Pons (tissue), 1 donor: ENCODE measurements around the gene HNRNPD.
A peak's percentile ranks its signal among the peaks of the same experiment; 100 is the strongest.
"Not testable (repeated sequence)": the region's sequence is repeated elsewhere in the genome, so short reads cannot be mapped to it uniquely, and the experiment has no call there.

Experiments
- DNase-seq: peaks from one replicate; pipeline ENCODE4 v3.0.0-alpha.2; 2016; ENCODE audit warnings: low spot score

Gene HNRNPD, protein sequence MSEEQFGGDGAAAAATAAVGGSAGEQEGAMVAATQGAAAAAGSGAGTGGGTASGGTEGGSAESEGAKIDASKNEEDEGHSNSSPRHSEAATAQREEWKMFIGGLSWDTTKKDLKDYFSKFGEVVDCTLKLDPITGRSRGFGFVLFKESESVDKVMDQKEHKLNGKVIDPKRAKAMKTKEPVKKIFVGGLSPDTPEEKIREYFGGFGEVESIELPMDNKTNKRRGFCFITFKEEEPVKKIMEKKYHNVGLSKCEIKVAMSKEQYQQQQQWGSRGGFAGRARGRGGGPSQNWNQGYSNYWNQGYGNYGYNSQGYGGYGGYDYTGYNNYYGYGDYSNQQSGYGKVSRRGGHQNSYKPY

DNA sequence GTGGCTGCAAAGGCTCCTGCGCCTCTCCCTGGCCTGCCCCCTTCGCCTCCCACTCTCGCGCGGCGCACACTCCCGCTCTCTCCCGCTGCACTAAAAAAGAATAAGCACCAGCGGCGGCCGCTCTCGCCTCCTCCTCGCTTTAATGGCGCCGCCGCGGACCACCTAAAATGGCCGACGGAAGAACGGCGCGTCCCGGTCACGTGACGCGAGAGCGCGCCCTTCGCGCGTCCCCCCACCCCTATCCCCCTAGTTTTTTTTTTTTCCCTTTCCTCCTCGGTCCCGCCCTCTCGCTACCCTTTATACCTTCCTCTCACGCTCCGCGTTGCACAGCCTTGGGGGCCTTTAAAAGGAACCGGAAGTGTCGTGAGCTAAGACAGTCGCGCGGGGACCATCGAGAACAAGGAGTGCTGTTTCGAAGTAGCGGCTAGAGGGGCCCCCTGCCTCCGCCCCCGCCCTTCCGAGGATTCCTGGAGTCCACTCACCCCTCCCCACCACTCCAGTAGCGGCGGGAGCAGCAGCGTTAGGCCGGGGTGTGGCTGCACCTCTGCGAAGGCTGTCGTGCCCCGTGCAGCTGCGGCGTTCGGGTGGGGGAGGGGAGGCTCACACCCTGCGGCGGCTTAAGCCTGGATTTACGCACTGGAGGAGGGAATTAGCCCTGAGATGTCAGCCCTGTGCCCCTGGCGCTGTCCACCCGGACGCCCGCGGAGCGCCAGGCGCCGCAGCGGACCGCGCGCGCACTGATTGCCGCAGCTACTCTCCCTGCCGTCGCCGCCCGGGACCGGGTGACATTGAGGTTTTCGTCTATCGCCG, at the start of gene HNRNPD:
TSS of gene HNRNPD (minus strand) at position 176 of the 810 bp plus-strand sequence. CDS start 313 bp downstream, outside the sequence.
- DNase-seq, result peak; percentile 99

DNA sequence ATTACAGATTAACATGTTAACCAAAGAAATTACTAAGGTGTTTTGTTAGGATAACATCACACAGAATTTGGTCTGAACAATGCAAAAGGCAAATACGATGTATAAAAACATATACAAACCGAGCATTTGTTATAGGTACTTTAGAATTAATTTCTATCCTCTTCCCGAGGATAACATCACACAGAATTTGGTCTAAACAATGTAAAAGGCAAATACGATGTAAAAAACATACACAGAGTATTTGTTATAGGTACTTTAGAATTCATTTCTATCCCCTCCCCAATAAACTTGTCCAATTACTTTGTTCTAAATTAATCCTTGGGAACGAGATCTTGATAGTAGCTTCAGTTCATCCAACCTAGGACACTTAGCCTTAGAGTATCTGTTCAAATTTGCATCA, 48.8 kb upstream of the HNRNPD start:
- no peak for DNase-seq

DNA sequence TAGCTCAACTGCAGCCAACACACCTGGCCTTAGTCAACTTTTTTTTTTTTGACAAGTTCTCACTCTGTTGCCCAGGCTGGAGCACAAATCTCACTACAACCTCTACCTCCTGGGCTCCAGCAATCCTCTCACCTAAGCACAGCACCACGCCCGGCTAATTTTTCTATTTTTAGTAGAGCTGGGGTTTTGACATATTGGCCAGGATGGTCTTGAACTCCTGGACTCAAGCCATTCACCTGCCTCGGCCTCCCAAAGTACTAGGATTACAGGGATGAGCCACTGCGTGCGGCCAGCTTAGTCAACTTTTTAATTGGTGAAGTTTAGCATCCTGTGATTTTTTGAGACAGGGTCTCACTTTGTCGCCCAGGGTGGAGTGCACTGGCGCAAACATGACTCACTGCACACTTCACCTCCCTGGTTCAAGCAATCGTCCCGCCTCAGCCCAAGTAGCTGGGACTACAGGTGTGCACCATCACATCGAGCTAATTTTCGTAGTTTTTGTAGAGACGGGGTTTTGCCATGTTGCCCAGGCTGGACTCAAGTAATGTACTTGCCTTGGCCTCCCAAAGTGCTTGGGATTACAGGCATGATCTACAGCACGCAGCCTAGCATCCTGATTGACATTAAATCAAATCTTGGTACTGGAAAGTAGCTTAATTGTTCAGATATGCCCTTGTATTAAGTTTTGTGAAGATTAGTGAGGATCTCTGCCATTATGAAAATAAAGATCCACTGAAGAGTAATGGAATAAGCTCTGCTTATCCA, 48.2 kb upstream of the HNRNPD start:
- DNase-seq, result no peak

DNA sequence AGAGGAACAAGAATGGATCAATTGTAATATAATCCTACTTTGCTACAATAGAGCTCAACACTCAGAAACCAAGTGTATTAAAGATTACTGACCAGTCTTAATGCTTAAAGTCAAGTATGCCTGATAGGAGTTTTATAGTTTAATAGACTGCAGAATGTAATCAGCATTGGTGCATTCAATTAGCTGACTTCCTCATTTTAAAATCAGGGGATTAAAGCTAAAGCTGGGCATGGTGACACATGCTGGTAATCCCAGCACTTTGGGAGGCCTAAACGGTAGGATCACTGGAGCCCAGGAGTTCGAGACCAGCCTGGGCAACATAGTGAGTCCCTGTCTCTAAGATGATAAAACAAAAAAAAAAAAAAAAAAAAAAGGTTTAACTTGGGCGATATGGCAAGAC, 45.7 kb upstream of the HNRNPD start:
- DNase-seq, result no peak

DNA sequence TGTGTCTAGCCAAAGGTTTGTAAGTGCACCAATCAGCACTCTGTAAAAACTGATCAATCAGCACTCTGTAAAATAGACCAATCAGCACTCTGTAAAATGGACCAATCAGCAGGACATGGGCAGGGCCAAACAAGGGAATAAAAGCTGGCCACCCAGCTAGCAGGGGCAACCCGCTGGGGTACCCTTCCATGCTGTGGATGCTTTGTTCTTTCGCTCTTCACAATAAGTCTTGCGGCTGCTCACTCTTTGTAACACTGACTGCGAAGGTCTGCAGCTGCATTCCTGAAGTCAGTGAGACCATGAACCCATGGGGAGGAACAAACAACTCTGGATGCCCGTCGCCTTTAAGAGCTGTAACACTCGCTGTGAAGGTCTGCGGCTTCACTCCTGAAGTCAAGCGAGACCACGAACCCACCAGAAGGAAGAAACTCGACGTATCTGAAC, 42.2 kb upstream of the HNRNPD start:
- DNase-seq, result no peak

DNA sequence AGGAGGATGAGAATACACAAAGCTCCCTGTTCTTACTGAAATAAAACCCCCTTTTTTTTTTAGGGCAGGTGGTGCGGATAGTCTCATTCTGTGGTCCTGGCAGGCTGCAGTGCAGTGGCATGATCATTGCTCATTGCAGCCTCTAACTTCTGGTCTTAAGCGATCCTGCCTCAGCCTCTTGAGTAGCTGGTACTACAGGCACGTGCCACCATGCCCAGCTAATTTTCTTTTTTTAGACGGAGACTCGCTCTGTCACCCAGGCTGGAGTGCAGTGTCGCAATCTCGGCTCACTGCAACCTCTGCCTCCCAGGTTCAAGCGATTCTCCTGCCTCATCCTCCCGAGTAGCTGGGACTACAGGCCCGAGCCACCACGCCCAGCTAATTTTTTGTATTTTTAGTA, 41.3 kb upstream of the HNRNPD start:
- not testable (repeated sequence) for DNase-seq

DNA sequence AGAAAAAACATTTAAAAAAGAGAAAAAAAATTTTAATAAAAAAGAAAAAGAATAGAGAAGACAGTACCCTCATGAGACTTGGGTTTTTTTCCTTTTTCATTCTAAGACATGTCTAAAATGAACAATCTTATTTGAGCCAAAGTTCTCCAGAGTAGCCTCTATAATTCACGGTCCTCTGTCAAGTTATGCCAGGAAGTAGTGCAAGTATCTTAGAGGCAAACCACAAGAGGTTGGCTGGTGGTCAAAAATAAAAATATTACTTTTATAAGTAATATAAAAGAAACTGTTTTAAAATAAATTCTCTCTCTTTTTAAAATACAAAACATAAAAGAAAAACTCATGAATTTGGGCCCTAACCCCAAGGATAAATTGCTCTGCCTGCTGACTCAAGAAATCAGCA, 29.9 kb upstream of the HNRNPD start:
- DNase-seq, result no peak

DNA sequence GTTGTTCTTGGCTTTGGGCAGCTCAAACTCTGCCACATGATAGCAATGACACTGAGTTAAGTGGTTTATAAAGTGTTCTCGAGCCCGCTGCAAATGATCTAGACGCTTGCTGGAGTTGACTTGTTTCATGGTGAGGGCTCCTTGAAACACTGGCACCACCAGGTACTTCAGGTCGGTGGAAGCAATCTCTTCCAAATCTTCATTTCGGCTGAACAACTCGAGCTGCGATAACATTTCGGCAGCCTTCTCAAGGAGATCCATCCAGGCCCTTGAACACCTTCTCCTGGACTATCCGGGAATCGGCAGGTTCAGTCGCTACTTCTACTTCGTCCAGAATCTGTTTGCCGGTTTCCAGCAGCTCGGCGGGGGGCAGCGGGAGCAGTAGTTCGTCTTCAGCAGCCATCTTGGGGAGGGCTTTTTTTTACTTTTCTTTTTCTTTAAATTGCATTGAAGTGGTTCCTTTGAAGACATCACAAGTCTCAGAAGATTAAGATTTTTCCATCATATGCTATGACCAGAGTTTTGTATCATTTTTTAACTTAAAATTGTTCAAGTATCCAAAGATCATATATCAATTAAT, 28.5 kb upstream of the HNRNPD start:
- no peak for DNase-seq

DNA sequence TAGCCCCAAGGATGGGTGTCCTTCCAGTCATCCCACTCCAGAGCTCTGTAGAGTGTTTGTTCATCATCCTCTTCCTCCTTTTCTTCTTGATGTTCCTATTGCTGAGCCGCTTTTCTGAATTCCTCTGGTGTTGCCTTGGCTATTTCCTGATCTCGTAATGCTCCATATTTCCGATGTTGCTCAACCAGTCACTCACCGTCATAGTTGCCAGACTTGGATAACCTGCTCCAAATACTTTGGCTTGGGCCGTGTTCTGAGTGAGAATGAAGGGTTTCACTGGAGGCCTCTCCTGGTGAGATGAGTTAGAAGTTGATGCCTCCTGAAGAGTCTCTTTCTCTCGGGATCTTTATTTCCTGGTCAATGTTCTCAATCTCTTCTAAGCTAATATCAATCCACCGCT, 27.8 kb upstream of the HNRNPD start:
- DNase-seq, result no peak

DNA sequence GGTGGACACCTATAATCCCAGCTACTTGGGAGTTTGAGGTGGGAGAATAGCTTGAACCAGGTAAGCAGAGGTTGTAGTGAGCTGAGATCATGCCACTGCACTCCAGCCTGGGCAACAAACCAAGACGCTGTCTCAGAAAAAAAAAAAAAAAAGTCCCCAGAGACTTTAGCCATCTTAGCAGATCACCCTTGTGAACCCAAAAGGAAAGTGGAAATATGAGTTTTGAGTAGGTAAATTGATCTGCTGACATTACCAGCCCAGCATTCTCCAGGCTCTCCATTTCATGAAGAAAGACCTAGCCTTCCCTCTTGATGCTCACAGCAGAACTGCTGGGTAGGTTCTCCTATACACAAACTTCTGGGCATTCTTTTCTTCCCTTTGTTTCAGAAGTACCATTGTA, 24.5 kb upstream of the HNRNPD start:
- no peak for DNase-seq

DNA sequence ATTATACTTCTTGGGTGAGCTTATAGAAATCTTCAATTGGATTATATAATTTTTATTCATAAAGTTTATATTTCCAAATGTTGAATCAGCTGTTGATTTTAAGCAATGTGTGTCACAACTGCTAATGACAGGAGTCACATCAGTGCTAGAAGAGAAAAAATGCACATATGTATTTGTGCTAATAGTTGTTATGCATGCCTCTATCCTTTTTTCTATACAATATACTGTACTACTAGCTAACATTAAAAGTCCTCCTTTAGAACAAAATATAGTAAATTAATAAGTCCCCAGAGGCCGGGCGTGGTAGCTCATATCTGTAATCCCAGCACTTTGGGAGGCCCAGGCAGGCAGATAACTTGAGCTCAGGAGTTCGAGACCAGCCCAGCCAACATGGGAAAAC, 23.7 kb upstream of the HNRNPD start:
- no peak for DNase-seq

DNA sequence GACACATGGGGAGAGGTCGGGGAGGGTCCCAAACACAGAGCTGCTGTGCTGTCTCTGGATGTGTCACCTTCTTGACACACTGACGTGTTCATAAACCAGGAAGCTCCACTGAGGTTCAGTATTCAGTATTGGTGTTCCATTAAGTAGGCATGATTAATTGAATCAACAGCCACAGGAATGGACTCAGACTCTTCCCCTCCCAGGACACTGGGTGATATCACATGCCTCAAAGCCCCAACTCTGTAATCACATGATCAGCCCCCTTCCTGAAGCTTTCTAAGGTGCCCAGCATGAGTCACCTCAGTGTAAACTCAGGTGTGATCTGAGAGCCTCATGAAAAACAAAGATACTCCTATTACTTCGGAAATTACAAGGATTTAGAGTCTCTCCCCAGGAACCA, 21.1 kb upstream of the HNRNPD start:
- no peak for DNase-seq

DNA sequence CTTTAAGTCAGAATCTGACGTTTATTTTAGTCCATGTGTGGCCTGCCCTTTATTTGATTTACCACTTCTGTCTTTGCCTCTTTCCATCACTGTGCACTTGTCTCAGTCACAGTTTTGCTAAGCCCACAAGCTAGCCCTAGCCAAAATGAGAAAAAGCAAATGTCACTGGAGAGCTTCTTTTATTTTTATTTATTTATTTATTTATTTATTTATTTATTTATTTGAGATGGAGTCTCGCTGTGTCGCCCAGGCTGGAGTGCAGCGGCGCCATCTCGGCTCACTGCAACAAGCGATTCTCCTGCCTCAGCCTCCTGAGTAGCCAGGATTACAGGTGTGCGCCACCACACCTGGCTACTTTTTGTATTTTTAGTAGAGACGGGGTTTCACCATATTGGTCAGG, 16.3 kb upstream of the HNRNPD start:
- DNase-seq, result not testable (repeated sequence)

DNA sequence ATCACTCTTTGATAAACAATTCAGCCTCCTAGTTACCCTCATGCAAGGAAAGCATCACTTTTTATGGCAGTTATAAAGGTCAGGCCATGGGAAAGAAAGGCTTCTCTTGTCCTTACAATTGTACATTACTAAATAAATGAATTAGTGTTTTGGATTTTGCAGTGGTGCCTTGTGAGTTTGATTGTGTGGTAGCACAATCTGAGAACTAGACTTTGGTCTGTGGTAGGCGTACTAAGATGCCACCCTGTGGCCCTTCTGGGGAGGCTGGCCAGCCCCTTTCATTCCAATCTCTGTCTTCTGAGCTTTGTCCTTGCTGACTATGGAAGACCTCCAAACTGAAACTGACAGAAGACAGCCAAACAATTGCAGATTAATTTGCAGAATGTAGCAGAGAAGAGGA, 14.6 kb upstream of the HNRNPD start:
- DNase-seq, result no peak

DNA sequence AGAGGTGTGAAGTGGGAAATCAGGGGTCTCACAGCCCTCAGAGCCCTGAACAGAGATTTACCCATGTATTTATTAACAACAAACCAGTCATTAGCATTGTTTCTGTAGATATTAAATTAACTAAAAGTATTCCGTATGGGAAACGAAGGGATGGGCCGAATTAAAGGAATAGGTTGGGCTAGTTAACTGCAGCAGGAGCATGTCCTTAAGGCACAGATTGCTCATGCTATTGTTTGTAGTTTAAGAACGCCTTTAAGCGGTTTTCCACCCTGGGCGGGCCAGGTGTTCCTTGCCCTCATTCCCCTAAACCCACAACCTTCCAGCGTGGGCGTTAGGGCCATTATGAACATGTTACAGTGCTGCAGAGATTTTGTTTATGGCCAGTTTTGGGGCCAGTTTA, 12.5 kb upstream of the HNRNPD start:
- DNase-seq, result not testable (repeated sequence)

DNA sequence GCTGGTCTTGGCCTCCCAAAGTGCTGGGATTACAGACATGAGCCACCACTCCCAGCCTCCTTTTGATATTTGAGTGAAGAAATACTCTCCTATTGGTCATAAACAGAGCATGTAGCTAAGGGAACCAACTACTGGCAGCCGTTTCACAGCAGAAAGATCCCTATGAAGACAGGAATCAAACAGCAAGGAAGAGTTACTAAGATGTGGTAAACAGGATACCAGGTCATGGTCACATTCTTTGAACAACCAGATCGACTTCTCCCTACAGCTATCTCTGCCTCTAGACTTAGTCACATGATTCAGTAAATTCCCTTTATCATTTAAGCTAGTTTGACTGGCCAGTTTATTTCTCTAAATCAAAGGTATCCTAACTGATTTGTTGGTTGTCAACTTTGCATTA, 9.0 kb upstream of the HNRNPD start:
- DNase-seq, result no peak

DNA sequence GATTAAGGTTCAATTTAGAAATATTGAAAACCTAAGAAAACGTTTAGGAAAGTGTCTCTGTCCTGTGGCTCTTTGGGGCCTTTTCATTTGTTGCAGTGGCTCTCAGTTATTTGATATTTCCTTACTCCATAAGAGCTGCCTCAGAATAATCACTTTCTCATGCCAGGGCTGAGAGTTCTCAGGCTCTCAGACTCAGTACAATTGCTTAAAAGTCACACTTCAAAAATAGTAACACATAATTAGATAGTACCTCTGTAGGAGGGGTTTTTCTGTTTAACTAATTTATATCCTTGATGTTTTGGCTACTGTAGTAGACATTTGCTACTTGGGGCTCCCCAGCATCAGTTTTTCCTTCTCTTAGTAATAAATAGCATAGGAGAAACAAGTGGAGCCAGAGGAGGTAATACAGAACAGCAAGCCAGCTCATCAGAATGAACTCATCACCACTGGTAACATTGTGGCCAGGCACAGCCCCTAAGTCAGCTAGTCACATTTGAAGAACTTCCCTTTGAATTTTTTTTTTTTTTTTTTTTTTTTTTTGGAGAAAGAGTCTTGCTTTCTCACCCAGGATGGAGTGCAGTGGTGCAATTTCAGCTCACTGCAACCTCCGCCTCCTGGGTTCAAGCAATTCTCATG, 8.0 kb upstream of the HNRNPD start:
- no peak for DNase-seq

DNA sequence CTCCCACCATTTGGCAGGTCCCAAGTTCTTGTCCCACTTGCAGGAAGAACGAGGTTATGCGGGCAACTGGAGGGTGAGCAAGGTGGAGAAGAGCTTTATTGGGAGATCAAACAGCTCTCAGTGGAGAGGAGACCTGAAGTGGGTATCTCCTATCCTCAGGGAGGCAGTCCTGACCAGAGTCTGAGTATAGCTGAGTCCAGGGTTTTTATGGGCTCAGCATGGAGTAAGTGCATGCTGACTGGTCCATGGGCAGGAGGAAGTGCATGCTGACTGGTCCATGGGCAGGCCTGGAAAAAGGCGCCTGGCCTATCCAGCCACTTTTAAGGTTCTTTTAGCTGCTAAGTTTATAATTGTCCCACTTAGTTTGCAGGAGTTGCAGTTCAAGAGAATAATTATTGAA, 7.4 kb upstream of the HNRNPD start:
- no peak for DNase-seq

DNA sequence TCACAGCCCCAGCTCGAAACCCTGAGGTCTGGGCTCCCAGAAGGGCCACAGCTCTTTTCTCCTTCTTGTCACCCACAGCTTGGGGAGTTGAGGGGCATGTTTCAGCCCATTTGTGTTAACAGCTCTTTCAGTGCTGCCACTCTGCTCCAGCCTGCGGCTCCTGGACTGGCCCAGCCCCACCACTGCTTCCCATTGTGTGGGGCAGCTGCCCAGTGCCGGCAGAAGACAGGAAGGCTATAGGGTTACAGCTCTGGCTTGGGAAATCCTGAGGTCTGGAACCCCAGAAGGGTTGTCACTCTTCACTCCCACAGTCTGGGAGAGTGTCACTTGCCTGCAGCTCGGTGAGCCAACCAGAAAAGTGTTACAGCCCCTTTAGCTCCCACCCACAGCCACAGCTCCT, 7.0 kb upstream of the HNRNPD start:
- no peak for DNase-seq

DNA sequence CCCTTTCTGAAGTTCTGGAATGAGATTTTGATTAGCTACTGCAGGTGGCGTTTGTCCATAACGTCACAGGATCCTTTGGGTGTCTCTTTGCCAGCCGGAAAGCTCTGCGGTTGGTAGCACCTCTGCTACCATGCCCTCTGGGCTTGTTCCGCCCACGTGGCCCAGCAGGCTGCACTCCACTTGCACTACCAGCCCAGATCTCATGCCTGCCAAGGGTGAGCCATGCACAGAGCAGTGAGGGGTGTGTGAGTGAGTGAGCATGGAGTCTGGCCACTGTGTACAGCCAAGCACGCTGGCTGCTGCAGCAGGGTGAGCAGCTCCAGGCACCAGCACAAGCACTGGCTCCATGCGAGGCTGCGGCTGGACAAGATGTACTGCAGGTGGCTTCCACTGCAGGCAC, 6.6 kb upstream of the HNRNPD start:
- DNase-seq, result peak; percentile 59

DNA sequence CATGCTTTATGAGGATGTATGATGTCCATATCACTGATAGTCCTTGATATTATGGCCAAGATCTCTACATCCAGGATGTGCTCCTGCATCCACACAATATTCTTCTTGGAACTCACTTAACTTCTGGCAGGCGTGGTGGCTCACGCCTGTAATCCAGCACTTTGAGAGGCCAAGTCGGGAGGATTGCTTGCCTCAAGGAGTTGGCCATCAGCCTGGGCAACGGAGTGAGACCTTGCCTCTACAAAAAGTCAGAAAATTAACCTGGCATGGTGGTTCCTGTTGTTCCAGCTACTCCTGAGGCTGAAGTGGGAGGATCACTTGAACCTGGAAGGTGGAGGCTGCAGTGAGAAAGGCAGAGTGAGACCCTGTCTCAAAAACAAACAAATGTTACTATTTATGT, 2.3 kb upstream of the HNRNPD start:
- DNase-seq, result no peak

DNA sequence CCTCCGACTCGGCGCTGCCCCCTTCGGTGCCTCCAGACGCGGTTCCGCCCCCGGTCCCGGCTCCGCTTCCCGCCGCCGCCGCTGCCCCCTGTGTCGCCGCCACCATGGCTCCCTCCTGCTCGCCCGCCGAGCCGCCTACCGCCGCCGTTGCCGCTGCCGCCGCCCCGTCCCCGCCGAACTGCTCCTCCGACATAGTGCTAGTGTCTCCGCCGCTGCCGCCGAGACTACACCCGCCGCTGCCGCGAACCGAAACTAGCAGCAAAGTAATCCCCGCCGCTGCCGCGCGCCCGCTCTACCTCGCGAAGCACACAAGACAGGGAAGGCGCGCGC, 340 bp downstream of the HNRNPD start:
- no peak for DNase-seq
